H9 (cell line): Measurements from ENCODE around the gene CCDC154. TPM values are rescaled to one million over a fixed set of nuclear protein-coding genes. Genes with fewer than 3 reads are reported as not detected.

Experiments
- DNase-seq: peaks from one replicate; pipeline ENCODE4 v3.0.0-alpha.2; 2017
- H2AFZ ChIP-seq: one replicate; pipeline ENCODE4 v1.6.1; 2013; ENCODE audit warnings: mild to moderate bottlenecking, low read length, control low read depth, moderate library complexity
- H2AK5ac ChIP-seq: 2 replicates; pipeline ENCODE4 v1.6.1; 2013; ENCODE audit warnings: low read length, control low read depth, mixed read lengths; ENCODE audit not compliant: insufficient read length
- H2BK120ac ChIP-seq: one replicate; pipeline ENCODE4 v1.6.1; 2013; ENCODE audit warnings: low read depth, mild to moderate bottlenecking, low read length, control low read depth, inconsistent platforms; ENCODE audit not compliant: poor library complexity, severe bottlenecking
- H2BK12ac ChIP-seq: 2 replicates; pipeline ENCODE4 v1.6.1; 2013; ENCODE audit warnings: low read length, control low read depth, mixed read lengths, low read depth; ENCODE audit not compliant: insufficient read length
- H2BK15ac ChIP-seq: 2 replicates; pipeline ENCODE4 v1.6.1; 2013; ENCODE audit warnings: low read depth, low read length, control low read depth
- H2BK20ac ChIP-seq: one replicate; pipeline ENCODE4 v1.6.1; 2013; ENCODE audit warnings: low read depth, mild to moderate bottlenecking, low read length, control low read depth, inconsistent platforms; ENCODE audit not compliant: poor library complexity, severe bottlenecking
- H2BK5ac ChIP-seq: 2 replicates; pipeline ENCODE4 v1.6.1; 2013; ENCODE audit warnings: low read length, control low read depth, mixed read lengths; ENCODE audit not compliant: insufficient read length
- H3K14ac ChIP-seq: 2 replicates; pipeline ENCODE4 v1.6.1; 2013; ENCODE audit warnings: low read length, control low read depth; ENCODE audit not compliant: insufficient read depth
- H3K18ac ChIP-seq: 2 replicates; pipeline ENCODE4 v1.6.1; 2013; ENCODE audit warnings: low read depth, mild to moderate bottlenecking, mixed read lengths, low read length, control low read depth; ENCODE audit not compliant: insufficient read length
- H3K23ac ChIP-seq: 2 replicates; pipeline ENCODE4 v1.6.1; 2013; ENCODE audit warnings: low read length, control low read depth, mixed read lengths, low read depth; ENCODE audit not compliant: insufficient read length
- H3K23me2 ChIP-seq: 2 replicates; pipeline ENCODE4 v1.6.1; 2013; ENCODE audit warnings: low read depth, mild to moderate bottlenecking, mixed read lengths, low read length, control low read depth; ENCODE audit not compliant: insufficient read length, poor library complexity, severe bottlenecking
- H3K27ac ChIP-seq: 2 replicates; pipeline ENCODE4 v1.5.1; 2013; ENCODE audit warnings: low read length, control low read depth, mixed read lengths, low read depth; ENCODE audit not compliant: insufficient read length
- H3K27me3 ChIP-seq: 2 replicates; pipeline ENCODE4 v1.6.1; 2013; ENCODE audit warnings: low read length, control low read depth, inconsistent platforms; ENCODE audit not compliant: insufficient read depth
- H3K4ac ChIP-seq: 2 replicates; pipeline ENCODE4 v1.6.1; 2013; ENCODE audit warnings: low read depth, mild to moderate bottlenecking, control low read depth, inconsistent platforms, low read length, moderate library complexity
- H3K4me1 ChIP-seq: 2 replicates; pipeline ENCODE4 v1.6.1; 2013; ENCODE audit warnings: low read length, control low read depth, inconsistent platforms; ENCODE audit not compliant: insufficient read depth
- H3K4me2 ChIP-seq: 2 replicates; pipeline ENCODE4 v1.6.1; 2013; ENCODE audit warnings: low read length, control low read depth, mixed read lengths; ENCODE audit not compliant: insufficient read length, insufficient read depth
- H3K56ac ChIP-seq: 2 replicates; pipeline ENCODE4 v1.6.1; 2013; ENCODE audit warnings: low read depth, mild to moderate bottlenecking, mixed read lengths, low read length, control low read depth; ENCODE audit not compliant: insufficient read length
- H3K79me1 ChIP-seq: 2 replicates; pipeline ENCODE4 v1.6.1; 2013; ENCODE audit warnings: low read depth, mild to moderate bottlenecking, moderate library complexity, low read length, control low read depth, inconsistent platforms; ENCODE audit not compliant: insufficient read depth, poor library complexity, severe bottlenecking
- H3K79me2 ChIP-seq: 2 replicates; pipeline ENCODE4 v1.6.1; 2013; ENCODE audit warnings: low read length, control low read depth, inconsistent platforms; ENCODE audit not compliant: insufficient read depth
- H3K9ac ChIP-seq: 2 replicates; pipeline ENCODE4 v1.6.1; 2013; ENCODE audit warnings: low read length, control low read depth, mixed read lengths; ENCODE audit not compliant: insufficient read length; ENCODE audit errors: extremely low read depth
- H3K9me3 ChIP-seq: one replicate; pipeline ENCODE4 v1.6.1; 2013; ENCODE audit warnings: low read depth, low read length, inconsistent platforms; ENCODE audit not compliant: control insufficient read depth
- H3T11ph ChIP-seq: one replicate; pipeline ENCODE4 v1.6.1; 2013; ENCODE audit warnings: mild to moderate bottlenecking, low read length, control low read depth, inconsistent platforms
- H4K20me1 ChIP-seq: one replicate; pipeline ENCODE4 v1.6.1; 2013; ENCODE audit not compliant: control insufficient read depth, insufficient read length, insufficient read depth
- H4K5ac ChIP-seq: 2 replicates; pipeline ENCODE4 v1.6.1; 2013; ENCODE audit warnings: low read depth, mild to moderate bottlenecking, mixed read lengths, low read length, control low read depth; ENCODE audit not compliant: insufficient read length
- H4K8ac ChIP-seq: replicated peaks from 2 replicates; pipeline ENCODE4 v1.6.1; 2013; ENCODE audit warnings: low read length, control low read depth, mixed read lengths, low read depth; ENCODE audit not compliant: insufficient read length
- H4K91ac ChIP-seq: 2 replicates; pipeline ENCODE4 v1.6.1; 2013; ENCODE audit warnings: low read depth, mild to moderate bottlenecking, moderate library complexity, mixed read lengths, low read length, control low read depth; ENCODE audit not compliant: insufficient read length
- H3K27ac Mint-ChIP-seq, 3 experiments: 2 replicates in 2 of 3; 3 replicates in 1 of 3; pipeline ENCODE4 v1.8.0; 2020 to 2021; ENCODE audit warnings: mixed read lengths in 3 of 3, mild to moderate bottlenecking in 1 of 3, moderate library complexity in 1 of 3
- H3K27me3 Mint-ChIP-seq: 2 replicates; pipeline ENCODE4 v1.8.0; 2021; ENCODE audit warnings: low read depth, mild to moderate bottlenecking, moderate library complexity, mixed read lengths
- H3K36me3 Mint-ChIP-seq, 3 experiments: 2 replicates in 2 of 3; 3 replicates in 1 of 3; pipeline ENCODE4 v1.8.0; 2020 to 2021; ENCODE audit warnings: low read depth in 3 of 3, mixed read lengths in 3 of 3; ENCODE audit not compliant: insufficient read depth in 1 of 3
- H3K4me1 Mint-ChIP-seq, 2 experiments: 2 replicates each; pipeline ENCODE4 v1.8.0; 2020; ENCODE audit warnings: mixed read lengths in 2 of 2
- H3K4me3 Mint-ChIP-seq, 2 experiments: 2 replicates in 1 of 2; 3 replicates in 1 of 2; pipeline ENCODE4 v1.8.0; 2020 to 2021; ENCODE audit warnings: mild to moderate bottlenecking in 2 of 2, mixed read lengths in 2 of 2, moderate library complexity in 1 of 2
- H3K9me3 Mint-ChIP-seq, 2 experiments: 2 replicates in 1 of 2; 3 replicates in 1 of 2; pipeline ENCODE4 v1.8.0; 2020; ENCODE audit warnings: mild to moderate bottlenecking in 2 of 2, mixed read lengths in 2 of 2, moderate library complexity in 1 of 2
- CTCF ChIP-seq: fragments of 200-600 bp; sonication (generic); conservative IDR thresholded peaks from 3 replicates; pipeline ENCODE4 v1.8.0; 2021; ENCODE audit warnings: antibody characterized with exemption, mild to moderate bottlenecking
- WGBS: extraction: QIAGEN DNeasy Blood & Tissue Kit; methylation state at CpG from one replicate; pipeline ENCODE4 v1.1.7; 2013; ENCODE audit warnings: missing lambda C conversion rate, low lambda C conversion rate, mixed read lengths; ENCODE audit not compliant: insufficient read length; ENCODE audit errors: extremely low coverage; 5-methylcytosine and 5-hydroxymethylcytosine counted together
- total RNA-seq: library from RNA; stranded (reverse); gene quantifications from 2 replicates; pipeline ENCODE4 v1.2.1, GENCODE V29; 2021

The CCDC154 gene
- total RNA-seq, 1 experiment from 2014 or later, result 1.3 TPM

GRCh38 chr16:1449201-1449788 lies 4.9 kb upstream of the CCDC154 start:
- H3K18ac ChIP-seq, result no peak overlapping the region
- Mint-ChIP-seq H3K9me3 (no peaks in the 10 kb centered on the region), H3K4me3 (no peak overlapping the region), H3K27me3 (peaks cover 1% of the 10 kb centered on the region; the same call in 1 of the 2 replicates), H3K4me1 (no peaks in the 10 kb centered on the region), H3K27ac (peak overlapping the region in 1 of 3 experiments; percentile 77; a peak in 1 of 7 replicates), H3K36me3 (peaks cover 0 to 32% (median 31%) of the 10 kb centered on the region in 3 experiments; a peak in 5 of 7 replicates)
- no peak overlapping the region for H3K9ac ChIP-seq
- H3K9me3 ChIP-seq, result no peaks in the 10 kb centered on the region
- no peak overlapping the region for H2BK5ac ChIP-seq
- no peak overlapping the region for H3K56ac ChIP-seq
- H4K5ac ChIP-seq, result no peak overlapping the region
- no peak for DNase-seq
- H3K4me2 ChIP-seq, result no peak overlapping the region
- H2AK5ac ChIP-seq, result no peak overlapping the region
- peaks cover 2% of the 10 kb centered on the region for H4K20me1 ChIP-seq
- H3K79me2 ChIP-seq, result no peaks in the 10 kb centered on the region
- no CpG with 5 or more reads among the region's 25 CpGs for WGBS
- no peaks in the 10 kb centered on the region for H3K27me3 ChIP-seq
- H4K8ac ChIP-seq, result no peak overlapping the region
- H3K4me1 ChIP-seq, result no peaks in the 10 kb centered on the region
- no peak overlapping the region for H2BK15ac ChIP-seq
- H3K14ac ChIP-seq, result no peak overlapping the region
- no peak overlapping the region for H3K4ac ChIP-seq
- H3T11ph ChIP-seq, result no peak overlapping the region
- H2AFZ ChIP-seq, result no peak overlapping the region
- H3K27ac ChIP-seq, result no peak overlapping the region
- no peaks in the 10 kb centered on the region for H3K23me2 ChIP-seq
- TF ChIP-seq CTCF, result no peak
- H3K23ac ChIP-seq, result no peak overlapping the region
- no peak overlapping the region for H2BK120ac ChIP-seq
- H3K79me1 ChIP-seq, result no peaks in the 10 kb centered on the region
- no peak overlapping the region for H2BK12ac ChIP-seq
- H4K91ac ChIP-seq, result no peak overlapping the region
- no peak overlapping the region for H2BK20ac ChIP-seq
